ENCODE results near the gene GRK5.

Gene GRK5

GRCh38 chr10:119346095-119346832 is 138.9 kb downstream of the GRK5 start:
- no peak overlapping the region for H2AFZ ChIP-seq (ENCODE audit: low read depth, low read length)
- 0 out of 2 replicates have a peak, but pooled peaks cover 3% of the 10 kb centered on the region for H3K36me3 ChIP-seq (ENCODE audit: insufficient read depth, low read length)
- ATAC-seq (ENCODE audit: insufficient read depth, low read depth), result no peak
- no peaks in the 10 kb centered on the region for H3K27me3 ChIP-seq (ENCODE audit: insufficient read depth, low read length, poor library complexity)
- H3K4me1 ChIP-seq (ENCODE audit: insufficient read depth, low read length), result no peaks in the 10 kb centered on the region
- H3K27ac ChIP-seq (ENCODE audit: low read length), result no peak overlapping the region
- no peak overlapping the region for H3K9ac ChIP-seq (ENCODE audit: low read depth, low read length)
- H3K9me3 ChIP-seq (ENCODE audit: insufficient read depth, low read length, severe bottlenecking), result no peaks in the 10 kb centered on the region
- TF ChIP-seq CTCF (IDR thresholded peaks at IDR 0.05; ENCODE audit: borderline replicate concordance, extremely low read depth, low read length, poor library complexity, severe bottlenecking), result no peak
- TF ChIP-seq EZH2 (IDR thresholded peaks at IDR 0.05; ENCODE audit: borderline replicate concordance, low read depth, low read length, severe bottlenecking), result no peak
- H3K4me2 ChIP-seq (ENCODE audit: insufficient read depth, low read length), result no peak overlapping the region
- peaks cover 2% of the 10 kb centered on the region; the same call in 1 of the 2 replicates for H4K20me1 ChIP-seq (ENCODE audit: insufficient read depth, low read length)
- no peak overlapping the region for H3K4me3 ChIP-seq (ENCODE audit: low read depth in 1 of 2, low read length in 2 of 2)
- no peaks in the 10 kb centered on the region for H3K79me2 ChIP-seq (ENCODE audit: insufficient read depth, low read length)
- no peak for DNase-seq

DNA sequence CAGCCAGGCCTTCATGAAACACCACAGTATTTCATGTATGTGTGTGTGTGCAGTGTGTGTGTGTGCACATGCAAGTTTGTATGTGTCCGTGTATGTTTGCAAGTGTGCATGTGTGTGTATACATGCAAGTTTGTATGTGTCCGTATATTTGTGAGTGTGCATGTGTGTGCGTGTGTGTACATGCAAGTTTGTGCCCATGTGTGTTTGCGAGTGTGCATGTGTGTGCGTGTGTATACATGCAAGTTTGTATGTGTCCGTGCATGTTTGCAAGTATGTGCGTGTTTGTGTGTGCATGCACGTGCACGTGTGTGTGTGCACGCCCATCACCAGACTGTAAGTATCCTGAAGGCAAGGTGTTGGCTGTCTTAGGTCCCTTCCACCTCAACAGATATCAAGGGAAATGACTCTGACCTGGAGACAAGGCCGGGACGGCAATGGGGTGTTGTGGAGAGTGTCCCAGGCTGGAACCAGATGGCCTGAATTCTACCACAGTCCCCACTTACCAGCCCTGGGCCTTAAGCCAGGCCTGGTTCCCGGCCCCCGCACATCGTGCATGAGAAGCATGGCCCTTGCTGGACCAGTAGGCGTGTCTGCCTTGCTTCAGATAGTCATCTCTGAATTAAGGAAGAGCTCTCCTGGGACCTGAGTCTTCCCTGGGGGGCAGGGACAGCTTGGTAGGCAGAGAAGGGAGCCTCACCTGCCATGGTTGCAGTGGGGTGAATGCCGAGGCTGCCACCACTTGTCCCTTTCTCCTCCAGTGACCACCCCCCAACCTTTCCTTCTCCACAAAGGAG is 140.0 kb downstream of the GRK5 start:
- Histone ChIP-seq H3K27ac (ENCODE audit: low read length) (no peak overlapping the region), H3K36me3 (ENCODE audit: insufficient read depth, low read length) (0 out of 2 replicates have a peak, but pooled peaks cover 3% of the 10 kb centered on the region), H3K4me1 (ENCODE audit: insufficient read depth, low read length) (no peaks in the 10 kb centered on the region), H4K20me1 (ENCODE audit: insufficient read depth, low read length) (no peaks in the 10 kb centered on the region; the same call in 1 of the 2 replicates), H2AFZ (ENCODE audit: low read depth, low read length) (no peak overlapping the region), H3K79me2 (ENCODE audit: insufficient read depth, low read length) (no peaks in the 10 kb centered on the region), H3K4me3 (ENCODE audit: low read depth in 1 of 2, low read length in 2 of 2) (no peak overlapping the region), H3K27me3 (ENCODE audit: insufficient read depth, low read length, poor library complexity) (no peaks in the 10 kb centered on the region), H3K9me3 (ENCODE audit: insufficient read depth, low read length, severe bottlenecking) (peaks cover 4% of the 10 kb centered on the region), H3K9ac (ENCODE audit: low read depth, low read length) (no peak overlapping the region), H3K4me2 (ENCODE audit: insufficient read depth, low read length) (no peak overlapping the region)
- ATAC-seq (ENCODE audit: insufficient read depth, low read depth) (no peak), DNase-seq (no peak)
- TF ChIP-seq EZH2 (IDR thresholded peaks at IDR 0.05; ENCODE audit: borderline replicate concordance, low read depth, low read length, severe bottlenecking) (no peak), CTCF (IDR thresholded peaks at IDR 0.05; ENCODE audit: borderline replicate concordance, extremely low read depth, low read length, poor library complexity, severe bottlenecking) (no peak)

DNA sequence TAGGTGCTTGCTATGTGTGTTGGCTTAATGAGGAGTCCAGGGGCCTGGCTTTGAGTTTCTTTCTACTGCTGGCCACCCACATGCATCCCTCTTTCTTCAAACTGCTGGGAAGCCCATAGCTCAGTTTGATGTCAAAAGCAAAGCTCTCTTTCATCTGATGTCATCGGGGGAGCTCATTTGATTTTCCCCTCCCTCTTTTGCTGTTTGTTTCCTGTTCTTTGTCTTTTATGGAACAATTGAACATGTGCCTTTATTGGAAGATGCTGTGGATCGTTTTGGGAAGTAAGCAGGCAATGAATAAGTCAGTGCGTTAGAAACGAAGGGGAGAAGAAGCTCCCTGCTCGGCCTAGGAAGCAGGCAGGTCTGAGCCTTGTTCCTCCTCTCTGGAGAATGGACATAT is 140.7 kb downstream of the GRK5 start:
- ATAC-seq (ENCODE audit: insufficient read depth, low read depth) (no peak), DNase-seq (no peak)
- no peak overlapping the region for H2AFZ ChIP-seq (ENCODE audit: low read depth, low read length)
- H3K9ac ChIP-seq (ENCODE audit: low read depth, low read length), result no peak overlapping the region
- H4K20me1 ChIP-seq (ENCODE audit: insufficient read depth, low read length), result no peaks in the 10 kb centered on the region; the same call in 1 of the 2 replicates
- H3K4me1 ChIP-seq (ENCODE audit: insufficient read depth, low read length), result no peaks in the 10 kb centered on the region
- H3K27me3 ChIP-seq (ENCODE audit: insufficient read depth, low read length, poor library complexity), result no peaks in the 10 kb centered on the region
- peaks cover 4% of the 10 kb centered on the region for H3K9me3 ChIP-seq (ENCODE audit: insufficient read depth, low read length, severe bottlenecking)
- H3K36me3 ChIP-seq (ENCODE audit: insufficient read depth, low read length), result 0 out of 2 replicates have a peak, but pooled peaks cover 3% of the 10 kb centered on the region
- H3K4me2 ChIP-seq (ENCODE audit: insufficient read depth, low read length), result no peak overlapping the region
- no peaks in the 10 kb centered on the region for H3K79me2 ChIP-seq (ENCODE audit: insufficient read depth, low read length)
- H3K4me3 ChIP-seq (ENCODE audit: low read depth in 1 of 2, low read length in 2 of 2), result no peak overlapping the region
- no peak for TF ChIP-seq EZH2 (IDR thresholded peaks at IDR 0.05; ENCODE audit: borderline replicate concordance, low read depth, low read length, severe bottlenecking)
- no peak for TF ChIP-seq CTCF (IDR thresholded peaks at IDR 0.05; ENCODE audit: borderline replicate concordance, extremely low read depth, low read length, poor library complexity, severe bottlenecking)
- H3K27ac ChIP-seq (ENCODE audit: low read length), result no peak overlapping the region
